K562 (cell line): ENCODE measurements around the gene IARS1. TPM values are rescaled to one million over a fixed set of nuclear protein-coding genes. Genes with fewer than 3 reads are reported as not detected.

ENCODE experiments used
- ATAC-seq: fragments of 200-7000 bp; cut with Tn5 transposase; 3 replicates; pipeline ENCODE4 v1.9.1; 2020; ENCODE audit warnings: moderate library complexity
- BruUV-seq: library from RNA; stranded (reverse); fragments of 400-500 nt; replicated peaks from 2 replicates; lab custom pipeline; 2021; lab: Mats Ljungman, UMichigan
- CTCF ChIA-PET: fragments of 300-600 bp; formaldehyde crosslinking; extraction: SDS; loops from one replicate; lab custom pipeline; 2021; ENCODE audit warnings: low intra/inter-chr PET ratio; lab: Yijun Ruan, JAX
- POLR2A ChIA-PET: fragments of 300-600, 350-650 bp; sonication (Branson Sonifier 250); formaldehyde crosslinking; extraction: SDS; loops from one replicate; lab custom pipeline; 2021; ENCODE audit warnings: antibody characterized with exemption, inconsistent platforms; lab: Yijun Ruan, JAX
- DNase-seq, 4 experiments: peaks; one replicate each; pipeline versions ENCODE4 v3.0.0 to v3.0.0-alpha.2; 2011 to 2018; ENCODE audit warnings: low spot score in 3 of 4, mixed read lengths in 3 of 4; ENCODE audit errors: extremely low read depth in 1 of 4
- FAIRE-seq: peaks from 2 replicates; lab custom pipeline; 2011; peaks lifted over from hg19 to GRCh38; lab: Jason Lieb, UNC
- H2AFZ ChIP-seq: 2 replicates; pipeline ENCODE4 v1.6.0; 2011; ENCODE audit warnings: low read depth, low read length, control low read depth, inconsistent platforms
- H3K27ac ChIP-seq: fragments of 200-600 bp; 3 replicates; pipeline ENCODE4 v1.8.0; 2011; ENCODE audit warnings: low read depth, mild to moderate bottlenecking, control low read depth, inconsistent platforms, low read length, moderate library complexity, mixed read lengths; ENCODE audit errors: extremely low read depth
- H3K27me3 ChIP-seq, 2 experiments: fragments of 300-600 bp in 1 of 2; 2 replicates in 1 of 2; 3 replicates in 1 of 2; pipeline versions ENCODE4 v1.6.0 to v1.8.0; 2011; ENCODE audit warnings: inconsistent platforms in 2 of 2, low read length in 2 of 2, mild to moderate bottlenecking in 1 of 2, mixed read lengths in 1 of 2, moderate library complexity in 1 of 2; ENCODE audit not compliant: control insufficient read depth in 2 of 2, insufficient read depth in 2 of 2
- H3K36me3 ChIP-seq: fragments of 300-600 bp; 3 replicates; pipeline ENCODE4 v1.8.0; 2011; ENCODE audit warnings: mild to moderate bottlenecking, low read length, inconsistent platforms; ENCODE audit not compliant: control insufficient read depth, insufficient read depth
- H3K4me1 ChIP-seq, 2 experiments: fragments of 200-600 bp in 1 of 2; replicated peaks in 1 of 2; 2 replicates in 1 of 2; 3 replicates in 1 of 2; pipeline versions ENCODE4 v1.5.1 to v1.8.0; 2011; ENCODE audit warnings: inconsistent platforms in 2 of 2, low read length in 2 of 2, mild to moderate bottlenecking in 1 of 2, mixed read lengths in 1 of 2, moderate library complexity in 1 of 2; ENCODE audit not compliant: control insufficient read depth in 2 of 2, insufficient read depth in 2 of 2
- H3K4me2 ChIP-seq: 2 replicates; pipeline ENCODE4 v1.6.1; 2011; ENCODE audit warnings: low read length, control low read depth, inconsistent platforms, mixed read lengths; ENCODE audit not compliant: insufficient read depth
- H3K4me3 ChIP-seq: fragments of 200-600 bp; sonication (generic), shearing (Covaris generic); 2 replicates; pipeline ENCODE4 v1.5.1; 2016; ENCODE audit warnings: control low read depth, inconsistent platforms
- H3K79me2 ChIP-seq: fragments of 200-600 bp; 3 replicates; pipeline ENCODE4 v1.8.0; 2011; ENCODE audit warnings: low read length, inconsistent platforms; ENCODE audit not compliant: control insufficient read depth, insufficient read depth
- H3K9ac ChIP-seq, 2 experiments: 2 replicates each; pipeline versions ENCODE4 v1.6.0 to v1.6.1; 2011; ENCODE audit warnings: low read depth in 2 of 2, low read length in 2 of 2, control low read depth in 1 of 2, inconsistent platforms in 1 of 2, mild to moderate bottlenecking in 1 of 2, mixed read lengths in 1 of 2; ENCODE audit not compliant: insufficient read depth in 1 of 2
- H3K9me1 ChIP-seq: one replicate; pipeline ENCODE4 v1.6.0; 2011; ENCODE audit warnings: inconsistent platforms, mild to moderate bottlenecking, low read length, moderate library complexity; ENCODE audit not compliant: control insufficient read depth, insufficient read depth
- H3K9me3 ChIP-seq: replicated peaks from 2 replicates; pipeline ENCODE4 v1.5.1; 2011; ENCODE audit warnings: low read depth, low read length, inconsistent platforms; ENCODE audit not compliant: control insufficient read depth, insufficient read depth
- H4K20me1 ChIP-seq: replicated peaks from 2 replicates; pipeline ENCODE4 v1.6.1; 2011; ENCODE audit warnings: low read length, inconsistent platforms, mixed read lengths; ENCODE audit not compliant: control insufficient read depth, insufficient read depth
- ATF7 ChIP-seq: fragments of 450-650 bp; IDR thresholded peaks from 2 replicates; pipeline ENCODE4 v1.7.1; 2014; ENCODE audit warnings: mild to moderate bottlenecking, moderate library complexity
- DDX20 ChIP-seq: fragments of 450-650 bp; IDR thresholded peaks from 2 replicates; pipeline ENCODE4 v1.6.1; 2016; ENCODE audit warnings: missing genetic modification characterization, low read depth, mild to moderate bottlenecking, missing compliant biosample characterization, moderate library complexity
- FOSL1 ChIP-seq: fragments of 200-800 bp; sonication (Bioruptor generic); conservative IDR thresholded peaks from 2 replicates; pipeline ENCODE4 v1.6.1; 2016; ENCODE audit warnings: missing genetic modification characterization, missing compliant biosample characterization
- HMGXB4 ChIP-seq: sonication (generic); formaldehyde crosslinking; IDR thresholded peaks from 2 replicates; pipeline ENCODE4 v1.8.1; 2023; ENCODE audit warnings: mild to moderate bottlenecking, missing genetic modification reagents
- HSF4 ChIP-seq: fragments of 250-450 bp; sonication (Bioruptor Pico); IDR thresholded peaks from 2 replicates; pipeline ENCODE4 v2.1.2; 2022; ENCODE audit warnings: mild to moderate bottlenecking, moderate library complexity, borderline replicate concordance
- MYNN ChIP-seq, 2 experiments: sonication (generic); formaldehyde crosslinking in 1 of 2; IDR thresholded peaks; 2 replicates each; pipeline versions ENCODE4 v1.5.0 to v1.6.1; 2016 to 2020; ENCODE audit warnings: antibody characterized with exemption in 1 of 2, missing genetic modification reagents in 1 of 2
- SOX6 ChIP-seq: fragments of 450-650 bp; IDR thresholded peaks from 2 replicates; pipeline ENCODE4 v1.6.1; 2014; ENCODE audit warnings: mild to moderate bottlenecking
- SREBF1 ChIP-seq: fragments of 150-350 bp; IDR thresholded peaks from 2 replicates; pipeline ENCODE4 v1.6.1; 2014; ENCODE audit warnings: antibody characterized with exemption, low read depth, low read length, borderline replicate concordance
- TOE1 ChIP-seq, 2 experiments: fragments of 450-650 bp in 1 of 2; sonication (generic) in 1 of 2; formaldehyde crosslinking in 1 of 2; IDR thresholded peaks; 2 replicates each; pipeline versions ENCODE4 v1.7.1 to v1.8.0; 2016 to 2022; ENCODE audit warnings: borderline replicate concordance in 2 of 2, mild to moderate bottlenecking in 2 of 2, antibody characterized with exemption in 1 of 2, inconsistent platforms in 1 of 2, low read depth in 1 of 2, missing genetic modification reagents in 1 of 2, moderate library complexity in 1 of 2
- ZBTB8A ChIP-seq: fragments of 450-650 bp; IDR thresholded peaks from 2 replicates; pipeline ENCODE4 v1.6.1; 2018; ENCODE audit warnings: mild to moderate bottlenecking, moderate library complexity; ENCODE audit not compliant: partially characterized antibody
- ZNF12 ChIP-seq: sonication (generic); formaldehyde crosslinking; IDR thresholded peaks from 2 replicates; pipeline ENCODE4 v1.4.0; 2020; ENCODE audit warnings: mild to moderate bottlenecking, missing genetic modification reagents
- ZNF23 ChIP-seq: fragments of 250-450 bp; sonication (Bioruptor Pico); IDR thresholded peaks from 2 replicates; pipeline ENCODE4 v1.4.0; 2020; ENCODE audit warnings: mild to moderate bottlenecking
- ZNF324 ChIP-seq: fragments of 250-450 bp; sonication (Bioruptor Pico); IDR thresholded peaks from 2 replicates; pipeline ENCODE4 v1.4.0; 2020; ENCODE audit warnings: mild to moderate bottlenecking
- ZNF444 ChIP-seq: fragments of 250-450 bp; sonication (Bioruptor Pico); IDR thresholded peaks from 2 replicates; pipeline ENCODE4 v1.4.0; 2020; ENCODE audit warnings: mild to moderate bottlenecking, moderate library complexity
- WGBS: fragments of 100-300 bp; shearing (Covaris generic); methylation state at CpG from one replicate; pipeline ENCODE4 v1.1.6; 2016; ENCODE audit warnings: low coverage, mixed read lengths; ENCODE audit not compliant: insufficient coverage; ENCODE audit errors: missing lambda C conversion rate; 5-methylcytosine and 5-hydroxymethylcytosine counted together
- in situ Hi-C: fragments of 300-500 bp; cut with MboI; formaldehyde crosslinking; loops from 4 replicates; pipeline ENCODE4 v1.15.0; 2018; ENCODE audit warnings: inconsistent platforms, mixed read lengths
- intact Hi-C: fragments of 100-400 bp; cut with micrococcal nuclease; formaldehyde crosslinking; loops from 2 replicates; pipeline ENCODE4 v1.14.2; 2022
- polyA plus RNA-seq, 8 experiments: library from polyadenylated mRNA; depleted of rRNA in 4 of 8; stranded (reverse) in 5 of 8; unstranded in 3 of 8; fragments of >200 nt; fragmentation: Nextera tagmentation in 2 of 8; fragmentation: Illumina TruSeq in 1 of 8; extraction: Ambion mirVana in 2 of 8; extraction: Trizol in 1 of 8; gene quantifications; 2 replicates each; pipeline versions ENCODE4 v1.2.1 to v1.2.3, GENCODE V29; 2011 to 2014; ENCODE audit warnings: inconsistent platforms in 1 of 8, missing spikeins in 1 of 8
- total RNA-seq, 7 experiments: library from RNA; depleted of rRNA in 6 of 7; stranded (reverse); fragments of >200 nt in 6 of 7; fragmentation: Illumina TruSeq in 2 of 7; extraction: Trizol in 2 of 7; gene quantifications; 2 replicates each; pipeline versions ENCODE4 v1.2.1 to v1.2.3, GENCODE V29; 2011 to 2021; ENCODE audit warnings: low replicate concordance in 1 of 7
- TF ChIP-seq, protein P1 (sequence below): fragments of 250-450 bp; sonication (Bioruptor Pico); IDR thresholded peaks from 2 replicates; pipeline ENCODE4 v1.8.0; 2021; ENCODE audit warnings: mild to moderate bottlenecking, moderate library complexity
- TF ChIP-seq, protein P2 (sequence below): fragments of 250-450 bp; sonication (Bioruptor Pico); IDR thresholded peaks from 2 replicates; pipeline ENCODE4 v1.5.0; 2022; ENCODE audit warnings: mild to moderate bottlenecking

The IARS1 gene
- total and polyA plus RNA-seq, 9 of the 15 experiments (the other 6 are each of a cell fraction or from before 2014, with no cell fraction given) = 119 to 371 (median 234) TPM

DNA sequence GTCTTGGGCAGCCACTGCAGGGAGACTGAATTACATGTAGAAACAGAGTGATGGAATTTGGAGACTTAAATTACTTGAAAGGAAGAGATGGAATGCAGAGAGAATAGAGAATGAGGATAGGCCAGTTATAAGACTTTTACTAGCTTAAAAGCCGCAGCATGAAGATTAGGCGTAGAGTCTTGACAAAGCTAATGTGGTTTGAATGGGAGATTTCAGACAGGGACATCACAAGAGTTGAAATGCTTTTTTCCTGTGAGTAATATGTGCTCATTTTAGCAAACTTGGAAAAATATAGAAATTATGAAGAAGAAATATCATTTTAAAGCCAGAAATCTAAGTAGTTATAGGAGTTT is 39.8 kb upstream of the IARS1 start:
- Histone ChIP-seq H3K9me1 (no peaks in the 10 kb centered on the region), H3K4me3 (no peak overlapping the region), H3K79me2 (peaks cover 4% of the 10 kb centered on the region; the same call in 1 of the 3 replicates), H3K36me3 (peaks cover 39% of the 10 kb centered on the region), H3K27ac (no peak overlapping the region), H3K4me2 (no peak overlapping the region), H3K27me3 (no peaks in the 10 kb centered on the region), H3K4me1 (no peaks in the 10 kb centered on the region; a peak in 1 of 5 replicates), H4K20me1 (no peaks in the 10 kb centered on the region), H3K9ac (no peak overlapping the region), H2AFZ (no peak overlapping the region), H3K9me3 (no peaks in the 10 kb centered on the region)
- in situ Hi-C loops (no loop called here), intact Hi-C loops (no loop called here)
- no peak for DNase-seq
- POLR2A ChIA-PET = no interaction called here
- no TSS peak for BruUV-seq
- CTCF ChIA-PET = no interaction called here
- WGBS = 97% methylated on average over 2 of the region's 2 CpGs
- no peak for FAIRE-seq
- no peak for ATAC-seq
- TF ChIP-seq TOE1 (IDR thresholded peaks at IDR 0.05; ENCODE audit: borderline replicate concordance) (no peak), TOE1 (CRISPR knock-in tag; IDR thresholded peaks at IDR 0.05; ENCODE audit: borderline replicate concordance, low read depth) (no peak), ZNF324 (CRISPR knock-in tag) (no peak), HSF4 (CRISPR knock-in tag) (no peak), ZNF23 (CRISPR knock-in tag) (no peak), SREBF1 (no peak), ZNF12 (CRISPR knock-in tag) (no peak), FOSL1 (tag) (no peak), ATF7 (no peak), ZBTB8A (no peak), MYNN (IDR thresholded peaks at IDR 0.05) (no peak), MYNN (CRISPR knock-in tag; IDR thresholded peaks at IDR 0.05) (no peak), DDX20 (tag) (no peak), HMGXB4 (CRISPR knock-in tag) (no peak), SOX6 (no peak), ZNF444 (no peak)
- TF ChIP-seq, protein P1, sequence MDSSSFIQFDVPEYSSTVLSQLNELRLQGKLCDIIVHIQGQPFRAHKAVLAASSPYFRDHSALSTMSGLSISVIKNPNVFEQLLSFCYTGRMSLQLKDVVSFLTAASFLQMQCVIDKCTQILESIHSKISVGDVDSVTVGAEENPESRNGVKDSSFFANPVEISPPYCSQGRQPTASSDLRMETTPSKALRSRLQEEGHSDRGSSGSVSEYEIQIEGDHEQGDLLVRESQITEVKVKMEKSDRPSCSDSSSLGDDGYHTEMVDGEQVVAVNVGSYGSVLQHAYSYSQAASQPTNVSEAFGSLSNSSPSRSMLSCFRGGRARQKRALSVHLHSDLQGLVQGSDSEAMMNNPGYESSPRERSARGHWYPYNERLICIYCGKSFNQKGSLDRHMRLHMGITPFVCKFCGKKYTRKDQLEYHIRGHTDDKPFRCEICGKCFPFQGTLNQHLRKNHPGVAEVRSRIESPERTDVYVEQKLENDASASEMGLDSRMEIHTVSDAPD (CRISPR knock-in tag) = no peak
- TF ChIP-seq, protein P2, sequence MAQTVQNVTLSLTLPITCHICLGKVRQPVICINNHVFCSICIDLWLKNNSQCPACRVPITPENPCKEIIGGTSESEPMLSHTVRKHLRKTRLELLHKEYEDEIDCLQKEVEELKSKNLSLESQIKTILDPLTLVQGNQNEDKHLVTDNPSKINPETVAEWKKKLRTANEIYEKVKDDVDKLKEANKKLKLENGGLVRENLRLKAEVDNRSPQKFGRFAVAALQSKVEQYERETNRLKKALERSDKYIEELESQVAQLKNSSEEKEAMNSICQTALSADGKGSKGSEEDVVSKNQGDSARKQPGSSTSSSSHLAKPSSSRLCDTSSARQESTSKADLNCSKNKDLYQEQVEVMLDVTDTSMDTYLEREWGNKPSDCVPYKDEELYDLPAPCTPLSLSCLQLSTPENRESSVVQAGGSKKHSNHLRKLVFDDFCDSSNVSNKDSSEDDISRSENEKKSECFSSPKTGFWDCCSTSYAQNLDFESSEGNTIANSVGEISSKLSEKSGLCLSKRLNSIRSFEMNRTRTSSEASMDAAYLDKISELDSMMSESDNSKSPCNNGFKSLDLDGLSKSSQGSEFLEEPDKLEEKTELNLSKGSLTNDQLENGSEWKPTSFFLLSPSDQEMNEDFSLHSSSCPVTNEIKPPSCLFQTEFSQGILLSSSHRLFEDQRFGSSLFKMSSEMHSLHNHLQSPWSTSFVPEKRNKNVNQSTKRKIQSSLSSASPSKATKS (CRISPR knock-in tag) = no peak
